G401 (cell line): Measurements from ENCODE around the gene ANXA3. TPM values are rescaled to one million over a fixed set of nuclear protein-coding genes. Genes with fewer than 3 reads are reported as not detected.
A peak's percentile ranks its signal among the peaks of the same experiment; 100 is the strongest.

Experiments used
- DNase-seq: peaks from one replicate; pipeline ENCODE4 v3.0.0-alpha.2; 2015; ENCODE audit warnings: low spot score
- in situ Hi-C: cut with HindIII; loops from 2 replicates; pipeline ENCODE4 v1.10.0; 2016; ENCODE audit warnings: low sequenced_read_pairs, mixed read lengths
- total RNA-seq: library from RNA; depleted of rRNA; stranded (reverse); fragments of >200 nt; shearing (Covaris generic); gene quantifications from 2 replicates; pipeline ENCODE4 v1.2.3, GENCODE V29; 2014

The ANXA3 gene
- total RNA-seq, 1 experiment from 2014 or later = not detected

DNA sequence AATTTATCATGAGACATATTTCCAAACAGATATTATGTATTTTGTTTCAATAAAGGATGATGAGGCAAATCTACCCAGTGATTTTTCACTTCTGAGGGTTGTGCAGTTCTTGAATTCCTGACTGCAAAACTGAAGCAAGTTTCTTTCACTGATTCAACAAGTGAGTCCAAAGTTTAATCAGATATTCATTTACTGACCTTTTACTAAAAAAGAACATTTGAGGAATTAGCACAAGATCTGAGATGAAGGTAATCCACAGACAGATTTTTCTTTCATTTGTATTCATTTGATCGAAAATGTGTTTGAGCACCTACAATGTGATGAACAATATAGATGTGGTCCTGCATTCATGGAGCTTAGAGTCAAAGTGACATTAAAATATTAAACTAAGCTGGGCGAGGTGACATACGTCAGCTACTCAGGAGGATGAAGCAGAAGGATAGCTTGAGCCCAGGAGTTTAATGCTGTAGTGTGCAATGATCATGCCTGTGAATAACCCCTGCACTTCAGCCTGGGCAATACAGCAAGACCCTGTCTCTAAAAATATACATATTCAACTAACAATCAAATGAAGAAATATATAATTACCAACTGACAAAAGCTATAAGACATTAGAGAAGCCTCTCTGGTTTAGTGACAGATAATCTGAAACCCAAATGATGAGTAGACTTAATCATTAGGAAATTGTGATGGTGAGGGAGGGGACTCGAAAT is 76.6 kb downstream of the ANXA3 start:
- in situ Hi-C loops = no loop called here
- DNase-seq = no peak

GRCh38 chr4:78629991-78630541 is 78.5 kb downstream of the ANXA3 start:
- in situ Hi-C loops = no loop called here
- DNase-seq = no peak

GRCh38 chr4:78630615-78631014 is 79.0 kb downstream of the ANXA3 start:
- in situ Hi-C loops = no loop called here
- DNase-seq = no peak

DNA sequence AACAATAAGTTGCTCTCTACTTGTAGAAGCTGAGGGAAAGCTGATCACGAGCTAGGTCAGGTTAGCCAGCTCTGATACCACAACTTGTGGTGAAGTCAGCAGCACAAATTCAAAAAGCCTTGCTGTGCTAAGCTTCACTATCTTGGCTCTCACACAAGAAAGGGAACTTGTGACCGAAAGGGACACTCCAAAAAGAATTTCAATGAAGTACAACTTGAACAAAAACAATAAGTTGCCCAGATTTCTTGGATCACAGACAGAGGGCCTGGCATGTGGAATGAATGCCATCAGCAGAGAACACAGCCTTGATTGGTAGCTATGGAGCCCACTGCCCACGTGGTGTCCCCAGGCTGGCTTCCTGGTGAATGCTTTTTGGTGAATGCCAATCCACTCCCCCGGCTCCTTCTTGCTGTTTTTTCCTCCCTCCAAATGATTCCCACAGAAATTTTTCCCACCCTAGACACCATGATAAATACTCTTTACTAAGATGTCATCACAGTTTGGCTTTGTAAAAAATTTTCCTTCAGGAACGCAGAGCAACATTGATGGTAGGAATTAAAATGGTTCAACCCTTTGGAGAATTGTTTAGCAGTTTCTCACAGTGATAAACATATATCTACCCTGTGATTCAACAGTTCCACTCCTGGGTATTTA is 82.6 kb downstream of the ANXA3 start:
- DNase-seq = peak; percentile 44
- in situ Hi-C loops = no loop called here

DNA sequence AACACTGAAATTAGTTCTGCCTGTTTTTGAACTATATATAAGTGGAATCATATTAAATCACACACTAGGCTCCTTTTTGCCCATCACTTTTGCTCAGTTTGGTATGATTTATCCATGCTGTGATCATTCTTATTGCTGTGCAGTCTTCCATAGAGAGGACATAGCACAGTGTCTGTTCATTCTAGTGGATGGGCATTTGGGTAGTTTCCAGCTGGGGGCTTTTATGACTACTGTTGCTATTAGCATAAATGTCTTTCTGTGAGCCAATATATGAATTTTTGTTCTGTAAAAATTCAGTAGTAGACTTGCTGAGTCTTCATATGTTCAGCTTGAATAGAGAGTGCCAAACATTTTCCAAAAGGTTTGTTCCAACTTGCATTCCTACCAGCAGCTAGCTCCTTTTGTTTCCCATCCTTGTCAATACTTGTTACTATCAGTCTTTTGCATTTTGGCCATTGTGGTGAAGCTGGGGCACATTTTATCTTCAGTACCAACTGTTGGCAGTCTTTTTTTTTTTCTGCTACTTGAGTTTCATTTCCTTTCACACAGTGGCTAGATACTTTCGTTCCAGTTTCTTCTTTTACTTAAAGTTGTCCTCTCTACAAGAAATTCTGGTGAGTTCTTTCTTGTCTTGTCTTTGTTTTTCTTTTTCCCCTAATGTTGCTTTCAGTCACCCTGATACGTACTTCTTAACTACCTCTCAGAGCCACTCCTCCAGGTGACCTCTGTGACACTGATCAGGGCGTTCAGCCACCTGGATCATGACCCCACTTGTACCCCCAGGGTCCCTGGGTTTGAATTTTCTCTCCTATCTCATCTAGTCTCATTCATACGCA is 87.0 kb downstream of the ANXA3 start:
- no peak for DNase-seq
- in situ Hi-C loops = no loop called here

DNA sequence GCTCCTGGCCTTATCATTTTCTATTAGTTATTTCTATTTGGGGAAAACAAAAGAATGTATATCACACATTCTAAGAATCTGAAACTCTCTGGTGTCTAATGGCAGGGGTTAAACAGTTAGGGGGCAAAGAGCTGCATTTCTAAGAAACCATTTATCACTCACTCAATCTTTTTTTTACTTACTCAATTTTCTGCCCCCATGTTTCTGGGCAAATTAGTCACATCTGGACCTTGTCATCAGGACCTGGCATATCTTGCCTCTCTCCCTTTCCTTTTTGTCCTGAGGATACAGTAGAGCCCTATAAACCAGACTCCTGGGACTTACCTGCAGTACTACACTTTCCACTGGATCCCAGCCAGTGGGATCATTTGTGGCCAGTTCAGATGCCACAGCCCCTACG is 89.1 kb downstream of the ANXA3 start:
- no peak for DNase-seq
- in situ Hi-C loops = no loop called here

DNA sequence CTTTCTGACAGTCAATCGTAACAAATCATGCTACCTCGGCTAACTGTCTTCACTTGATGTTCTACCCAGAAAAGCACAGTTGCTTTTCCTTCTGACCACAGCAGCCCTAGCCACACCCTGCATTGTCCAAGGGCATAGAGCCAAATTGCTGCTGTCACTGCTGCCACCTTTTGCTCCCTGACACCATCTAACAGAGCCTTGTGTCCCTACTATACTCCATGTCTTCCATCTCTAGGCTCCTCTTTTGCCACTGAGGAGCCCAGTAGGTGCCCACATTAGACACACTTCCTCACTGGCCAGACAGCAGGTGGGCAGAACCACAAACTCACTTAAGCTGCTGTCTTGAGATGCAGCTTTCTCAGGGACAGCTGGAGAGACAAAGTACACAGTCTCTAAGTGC is 91.4 kb downstream of the ANXA3 start:
- DNase-seq = no peak
- in situ Hi-C loops = no loop called here

DNA sequence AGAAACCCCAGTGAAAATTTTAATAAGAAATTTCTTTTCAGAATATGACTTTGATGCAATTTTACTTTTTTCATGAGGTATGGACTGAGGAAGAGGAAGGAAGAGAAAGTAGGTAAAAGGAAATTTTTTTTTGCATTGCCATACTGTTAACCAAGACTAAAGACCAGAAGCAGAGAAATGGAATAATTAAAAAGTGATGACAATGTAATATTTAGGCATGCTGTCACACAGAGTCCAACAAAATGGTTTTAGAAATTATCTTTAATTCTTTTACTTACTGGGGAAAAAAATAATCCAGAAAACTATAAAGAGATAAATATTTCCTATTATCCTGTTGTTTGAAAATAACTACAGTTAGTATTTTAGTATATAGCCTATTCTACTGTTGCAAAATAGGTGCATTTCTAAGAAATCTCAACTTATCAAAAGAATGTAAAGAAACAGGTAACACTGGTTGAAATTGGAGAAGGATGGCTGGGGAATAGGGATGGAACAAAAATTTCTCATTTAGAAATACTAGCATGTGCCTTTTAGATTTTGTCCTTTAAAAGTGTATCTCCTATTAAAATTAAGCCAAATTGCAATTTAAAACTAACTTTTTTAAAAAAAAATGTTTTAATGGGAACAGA is 92.6 kb downstream of the ANXA3 start:
- no peak for DNase-seq
- in situ Hi-C loops = no loop called here

- in situ Hi-C loops = no loop called here
- DNase-seq = peak; percentile 23
Measured at GRCh38 chr4:78644744-78645330, 93.3 kb downstream of the ANXA3 start.

DNA sequence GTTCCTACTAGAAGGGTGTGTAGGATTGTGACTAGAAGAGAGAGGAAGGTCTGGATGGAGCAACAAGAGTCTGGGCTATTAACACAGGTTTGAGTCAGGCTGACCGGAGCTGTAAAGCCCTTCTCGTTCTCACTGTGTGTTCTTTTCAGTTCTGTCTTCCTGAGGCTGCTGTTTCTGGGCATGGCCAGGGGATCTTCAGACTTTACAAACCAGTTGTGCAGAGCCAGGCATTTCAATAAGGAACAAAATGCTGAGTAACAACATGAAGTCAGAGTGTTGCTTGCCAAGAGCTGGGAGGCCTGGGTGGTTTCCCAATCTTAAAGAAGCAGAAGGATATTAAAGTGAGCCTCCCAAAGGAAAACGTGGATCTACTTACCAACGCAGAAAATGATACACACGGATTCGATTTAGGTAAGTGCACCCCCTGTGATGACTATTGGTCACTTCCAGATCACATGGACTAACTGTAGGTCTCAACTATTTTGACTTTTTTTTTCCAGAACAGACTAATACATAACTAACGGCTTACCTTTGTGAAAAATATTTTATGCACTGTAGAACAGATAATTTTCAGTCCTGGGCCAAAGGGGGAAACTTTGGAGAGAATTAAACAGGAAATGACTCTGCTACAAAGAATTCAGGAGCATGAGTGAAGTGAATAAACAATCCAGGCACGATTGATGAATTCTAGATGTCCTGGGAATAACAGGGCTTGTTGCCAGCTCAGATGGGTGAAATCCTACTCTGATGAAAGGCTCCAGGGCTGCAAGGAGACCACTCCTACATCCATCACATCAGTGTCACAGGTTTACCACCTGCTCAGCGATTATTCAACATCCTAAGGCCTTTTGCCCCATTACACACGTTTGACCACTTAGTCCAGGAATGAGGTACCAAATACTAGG is 94.5 kb downstream of the ANXA3 start:
- DNase-seq = peak; percentile 32
- in situ Hi-C loops = no loop called here

GRCh38 chr4:78647272-78647671 is 95.7 kb downstream of the ANXA3 start:
- in situ Hi-C loops = no loop called here
- DNase-seq = no peak

DNA sequence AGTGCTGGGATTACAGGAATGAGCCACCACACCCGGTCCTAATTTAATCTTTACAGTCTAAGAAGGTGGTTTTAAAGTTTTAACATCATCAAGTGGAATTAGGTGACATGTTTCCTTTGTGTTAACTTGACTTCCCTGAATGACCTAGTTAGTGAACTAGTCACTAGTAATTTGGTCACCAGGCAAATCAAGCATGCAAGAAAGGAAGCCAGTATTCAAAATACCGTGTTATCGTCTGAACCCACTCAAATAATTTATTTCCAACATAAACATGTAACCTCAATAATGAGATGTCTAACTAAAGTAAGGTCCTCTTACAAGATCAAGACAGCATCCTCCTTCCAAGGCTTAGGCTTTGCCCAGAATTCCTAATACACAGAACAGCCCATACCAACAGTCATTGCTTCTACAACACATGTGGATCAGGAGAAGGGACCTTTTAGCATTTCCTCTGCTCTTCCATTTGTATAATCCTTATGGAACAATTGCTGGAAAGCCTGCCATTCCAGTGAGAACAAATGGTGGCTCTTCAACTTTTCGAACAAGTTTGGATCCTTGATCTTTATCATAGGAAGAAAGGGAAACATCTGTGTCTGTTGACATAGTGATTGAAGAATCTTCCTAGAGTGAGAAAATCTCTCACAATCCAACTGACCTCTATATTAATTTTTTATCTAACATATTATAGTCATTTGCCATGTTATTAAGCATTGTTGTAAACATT is 97.2 kb downstream of the ANXA3 start:
- DNase-seq = no peak
- in situ Hi-C loops = no loop called here

DNA sequence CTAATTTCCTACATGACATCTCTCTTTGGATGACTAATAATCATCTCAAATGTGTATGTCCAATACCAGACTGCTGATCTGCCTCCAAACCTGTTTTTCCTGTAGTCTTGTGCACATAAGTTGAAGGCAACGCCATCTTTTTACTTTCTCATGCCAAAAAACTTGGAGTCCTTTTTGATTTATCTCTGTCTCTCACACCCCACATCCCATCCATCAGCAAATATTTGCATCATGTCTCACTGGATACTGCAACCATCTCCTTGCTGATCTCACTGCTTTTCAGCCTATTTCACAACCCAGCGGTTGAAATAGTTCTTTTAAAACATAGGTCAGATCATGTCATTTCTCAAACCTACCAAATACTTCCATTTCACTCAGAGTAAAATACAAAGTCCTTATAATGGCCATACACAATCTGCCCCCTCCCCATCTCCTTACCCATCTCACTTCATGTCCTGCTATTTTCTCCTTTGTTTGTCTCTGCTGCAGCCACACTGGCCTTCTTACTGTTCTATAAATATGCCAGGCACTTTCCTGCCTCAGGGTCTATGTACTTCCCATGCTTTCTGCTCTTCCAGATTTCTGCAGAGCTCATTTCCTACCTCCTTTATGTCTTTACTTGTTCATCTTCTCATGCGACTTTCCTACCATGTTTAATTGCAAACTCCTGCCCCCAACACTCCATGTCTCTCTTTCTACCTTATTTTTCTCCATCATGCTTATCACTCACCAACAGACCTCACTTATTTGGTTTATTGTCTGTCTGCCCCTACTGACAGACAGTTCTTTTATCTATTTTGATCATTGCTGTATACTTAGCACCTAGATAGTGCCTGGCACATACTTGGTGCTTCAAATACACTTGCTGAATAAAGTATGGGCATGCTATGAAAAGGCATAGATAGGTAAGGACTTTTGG is 98.8 kb downstream of the ANXA3 start:
- DNase-seq = no peak
- in situ Hi-C loops = no loop called here

- in situ Hi-C loops = no loop called here
- no peak for DNase-seq
Measured at GRCh38 chr4:78651250-78651860, 99.8 kb downstream of the ANXA3 start.

- in situ Hi-C loops = no loop called here
- peak; percentile 27 for DNase-seq
Measured at GRCh38 chr4:78652282-78652876, 100.8 kb downstream of the ANXA3 start.

- no peak for DNase-seq
- in situ Hi-C loops = no loop called here
Measured at GRCh38 chr4:78653655-78654054, 102.1 kb downstream of the ANXA3 start.
